ENCODE results near the gene OR10AG1.

The OR10AG1 gene, protein sequence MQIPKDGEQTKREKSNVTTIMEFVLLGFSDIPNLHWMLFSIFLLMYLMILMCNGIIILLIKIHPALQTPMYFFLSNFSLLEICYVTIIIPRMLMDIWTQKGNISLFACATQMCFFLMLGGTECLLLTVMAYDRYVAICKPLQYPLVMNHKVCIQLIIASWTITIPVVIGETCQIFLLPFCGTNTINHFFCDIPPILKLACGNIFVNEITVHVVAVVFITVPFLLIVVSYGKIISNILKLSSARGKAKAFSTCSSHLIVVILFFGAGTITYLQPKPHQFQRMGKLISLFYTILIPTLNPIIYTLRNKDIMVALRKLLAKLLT

DNA sequence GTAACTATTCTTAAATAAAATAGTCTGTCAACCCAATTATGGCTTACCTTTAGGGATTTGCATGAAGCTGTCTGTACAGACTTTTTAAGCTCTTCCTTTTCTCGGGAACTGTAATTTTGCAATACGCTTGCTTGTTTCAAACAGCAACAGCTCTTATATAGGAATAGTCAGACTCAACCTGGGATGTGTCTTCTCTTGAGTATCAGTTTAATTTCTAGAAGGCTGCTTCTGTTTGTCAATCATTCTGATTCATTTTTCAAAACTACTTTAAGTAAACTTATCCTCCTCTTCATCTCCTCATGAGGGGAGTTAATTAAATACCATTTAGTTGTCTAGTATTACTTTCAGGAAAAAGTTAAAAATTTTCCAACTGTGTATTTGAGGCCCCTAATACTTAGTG lies at the start of gene OR10AG1:
Gene OR10AG1, minus strand, starts transcription at position 101 of the 400 bp plus-strand sequence. Its CDS starts 38 bp downstream, at position 63.
- POLR2A ChIA-PET = no interaction called here
- TF ChIP-seq FOXA1 (IDR thresholded peaks at IDR 0.05) = no peak
- TF ChIP-seq SP1 (IDR thresholded peaks at IDR 0.05) = no peak
- TF ChIP-seq TARDBP (IDR thresholded peaks at IDR 0.05) = no peak
- TF ChIP-seq LEF1 (IDR thresholded peaks at IDR 0.05; ENCODE audit: borderline replicate concordance) = no peak
- TF ChIP-seq FOXK2 (IDR thresholded peaks at IDR 0.05) = no peak

DNA sequence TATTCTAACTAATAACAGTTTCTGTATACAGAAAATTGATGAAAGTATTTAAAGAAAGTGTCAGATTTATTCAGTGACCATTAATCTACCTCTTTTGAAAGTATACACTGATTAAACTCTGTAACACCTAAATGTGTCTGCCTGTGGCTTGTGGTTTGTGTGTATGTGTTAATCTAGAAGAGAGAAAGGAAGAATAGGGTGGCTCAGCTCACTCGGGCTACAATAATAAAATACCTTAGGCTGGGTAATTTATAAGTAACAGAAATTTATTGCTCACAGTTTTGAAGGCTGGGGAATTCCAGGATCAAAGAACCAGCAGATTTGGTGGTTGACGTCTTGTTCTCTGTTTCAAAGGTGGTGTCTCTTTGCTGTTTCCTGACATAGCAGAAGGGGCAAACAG lies 44.1 kb upstream of the OR10AG1 start:
- TF ChIP-seq ARNT (IDR thresholded peaks at IDR 0.05) = no peak
- TF ChIP-seq FOXM1 (IDR thresholded peaks at IDR 0.05; ENCODE audit: borderline replicate concordance) = no peak
- TF ChIP-seq LEF1 (IDR thresholded peaks at IDR 0.05; ENCODE audit: borderline replicate concordance) = no peak
- TF ChIP-seq HDGF (IDR thresholded peaks at IDR 0.05; ENCODE audit: borderline replicate concordance) = no peak
- TF ChIP-seq ELF4 (IDR thresholded peaks at IDR 0.05) = no peak
- no peak for TF ChIP-seq BHLHE40 (IDR thresholded peaks at IDR 0.05; ENCODE audit: borderline replicate concordance)
- TF ChIP-seq FOXA1 (IDR thresholded peaks at IDR 0.05) = no peak
- no peak for TF ChIP-seq CTBP1 (IDR thresholded peaks at IDR 0.05; ENCODE audit: borderline replicate concordance)
- TF ChIP-seq TARDBP (IDR thresholded peaks at IDR 0.05) = no peak
- TF ChIP-seq, protein P1, sequence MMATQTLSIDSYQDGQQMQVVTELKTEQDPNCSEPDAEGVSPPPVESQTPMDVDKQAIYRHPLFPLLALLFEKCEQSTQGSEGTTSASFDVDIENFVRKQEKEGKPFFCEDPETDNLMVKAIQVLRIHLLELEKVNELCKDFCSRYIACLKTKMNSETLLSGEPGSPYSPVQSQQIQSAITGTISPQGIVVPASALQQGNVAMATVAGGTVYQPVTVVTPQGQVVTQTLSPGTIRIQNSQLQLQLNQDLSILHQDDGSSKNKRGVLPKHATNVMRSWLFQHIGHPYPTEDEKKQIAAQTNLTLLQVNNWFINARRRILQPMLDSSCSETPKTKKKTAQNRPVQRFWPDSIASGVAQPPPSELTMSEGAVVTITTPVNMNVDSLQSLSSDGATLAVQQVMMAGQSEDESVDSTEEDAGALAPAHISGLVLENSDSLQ (IDR thresholded peaks at IDR 0.05) = no peak
- TF ChIP-seq L3MBTL2 (conservative IDR thresholded peaks at IDR 0.05) = no peak
- no peak for TF ChIP-seq SP1 (IDR thresholded peaks at IDR 0.05)
- no peak for TF ChIP-seq ZNF384 (IDR thresholded peaks at IDR 0.05)
- no peak for TF ChIP-seq FOXK2 (IDR thresholded peaks at IDR 0.05)
- no peak for DNase-seq (ENCODE audit: extremely low spot score)
- POLR2A ChIA-PET = no interaction called here
- CTCF ChIA-PET = no interaction called here

More for the DNA sequence above, at the start of gene OR10AG1:
- no peak for DNase-seq (ENCODE audit: extremely low spot score)
- CTCF ChIA-PET = interaction anchor here (0.6 kb wide), 1 partner anchor 816 kb away, joined by 3 read pairs; no protein-coding TSS in a partner anchor

DNA sequence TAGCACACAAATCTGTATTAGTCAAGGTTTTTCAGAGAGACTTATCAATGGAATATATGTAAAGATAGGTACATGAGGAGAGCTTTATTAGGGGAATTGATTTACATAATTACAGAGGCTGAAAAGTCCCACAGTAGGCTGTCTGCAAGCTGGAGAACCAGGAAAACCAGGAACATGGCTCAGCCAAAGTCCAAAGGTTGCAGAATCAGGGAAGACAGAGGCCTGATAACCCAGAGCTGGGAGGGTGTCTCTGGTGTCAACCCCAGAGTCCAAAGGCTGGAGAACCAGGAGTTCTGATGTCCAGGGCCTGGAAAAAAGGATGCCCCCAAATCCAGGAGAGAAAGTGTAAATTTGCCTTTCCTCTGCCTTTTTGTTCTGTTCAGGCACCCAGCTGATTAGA lies 41.0 kb upstream of the OR10AG1 start:
- POLR2A ChIA-PET = no interaction called here

DNA sequence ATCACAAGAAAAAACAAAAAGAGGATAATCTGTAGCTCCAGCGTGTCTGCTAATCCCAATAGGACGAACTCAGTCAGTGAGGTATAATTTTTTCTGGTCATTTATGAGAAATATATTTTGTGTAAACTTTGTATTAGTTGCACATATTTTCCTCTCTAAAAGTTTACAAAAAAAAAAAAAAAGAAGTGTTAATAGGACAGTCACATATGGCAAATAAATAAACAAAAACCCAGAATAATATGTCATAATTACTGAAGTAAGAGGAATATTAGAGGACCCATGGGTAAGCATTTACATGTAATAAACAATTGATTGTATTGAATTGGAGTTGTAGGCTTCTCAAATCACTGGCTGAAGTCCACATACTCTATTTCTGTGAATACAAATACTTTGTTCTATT lies 24.8 kb upstream of the OR10AG1 start, which contains the start of gene OR5F1:
Gene OR5F1, minus strand, starts transcription at position 101 of the 400 bp plus-strand sequence. Its CDS starts 0 bp downstream, at position 101.
- POLR2A ChIA-PET = no interaction called here
- TF ChIP-seq NFRKB (IDR thresholded peaks at IDR 0.05) (no peak), ARNT (IDR thresholded peaks at IDR 0.05) (no peak), FOXK2 (IDR thresholded peaks at IDR 0.05) (no peak), TARDBP (IDR thresholded peaks at IDR 0.05) (no peak), HDGF (IDR thresholded peaks at IDR 0.05; ENCODE audit: borderline replicate concordance) (no peak)
- CTCF ChIA-PET = no interaction called here

More for the DNA sequence above, 41.0 kb upstream of the OR10AG1 start:
- DNase-seq (ENCODE audit: extremely low spot score) = no peak
- TF ChIP-seq ELF4 (IDR thresholded peaks at IDR 0.05) (no peak), L3MBTL2 (conservative IDR thresholded peaks at IDR 0.05) (no peak), ARNT (IDR thresholded peaks at IDR 0.05) (no peak), NFRKB (IDR thresholded peaks at IDR 0.05) (no peak), FOXA1 (IDR thresholded peaks at IDR 0.05) (no peak), TARDBP (IDR thresholded peaks at IDR 0.05) (no peak), SUZ12 (IDR thresholded peaks at IDR 0.05) (no peak), FOXM1 (IDR thresholded peaks at IDR 0.05; ENCODE audit: borderline replicate concordance) (no peak), LEF1 (IDR thresholded peaks at IDR 0.05; ENCODE audit: borderline replicate concordance) (no peak), FOXK2 (IDR thresholded peaks at IDR 0.05) (no peak), HDGF (IDR thresholded peaks at IDR 0.05; ENCODE audit: borderline replicate concordance) (no peak)
- TF ChIP-seq, protein P1 (IDR thresholded peaks at IDR 0.05) = no peak
- CTCF ChIA-PET = no interaction called here

DNA sequence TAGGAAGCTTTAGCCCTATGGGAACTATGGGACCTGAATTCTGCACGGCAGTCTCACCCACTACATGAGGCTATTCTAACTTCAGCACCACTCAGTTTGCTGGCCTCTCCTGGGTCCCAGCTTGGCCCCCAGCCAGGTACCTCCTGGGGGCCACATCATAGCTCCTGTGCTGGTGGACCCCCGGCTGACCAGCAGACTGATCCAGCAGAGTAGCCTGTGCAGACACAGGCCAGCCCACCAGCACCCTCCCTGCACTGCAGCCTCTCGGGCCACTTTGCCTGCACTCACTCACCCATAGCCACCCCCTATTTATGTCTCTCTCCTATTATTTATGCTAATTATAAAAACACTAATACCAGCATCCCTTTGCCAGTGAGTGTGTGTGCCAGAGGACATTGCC lies 1.2 kb upstream of the OR10AG1 start:
- no peak for DNase-seq (ENCODE audit: extremely low spot score)
- POLR2A ChIA-PET = no interaction called here

More for the DNA sequence above, 24.8 kb upstream of the OR10AG1 start, which contains the start of gene OR5F1:
- no peak for DNase-seq (ENCODE audit: extremely low spot score)

DNA sequence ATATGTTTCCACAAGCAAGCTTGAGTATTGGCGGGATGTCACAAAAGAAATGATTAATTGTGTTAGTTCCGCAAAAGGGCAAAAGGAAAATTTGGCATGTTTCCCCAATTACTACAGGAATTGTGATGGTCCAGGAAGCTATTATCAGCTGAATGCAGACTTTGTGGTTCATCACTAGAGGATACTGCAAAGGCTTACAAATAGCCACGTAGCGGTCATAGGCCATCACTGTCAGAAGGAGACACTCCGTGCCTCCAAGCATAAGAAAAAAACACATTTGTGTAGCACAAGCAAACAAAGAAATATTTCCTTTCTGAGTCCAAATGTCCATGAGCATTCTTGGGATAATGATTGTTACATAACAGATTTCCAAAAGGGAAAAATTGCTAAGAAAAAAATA lies 1.8 kb downstream of the OR10AG1 start:
- TF ChIP-seq FOXK2 (IDR thresholded peaks at IDR 0.05) (no peak), FOXA1 (IDR thresholded peaks at IDR 0.05) (no peak), ZNF384 (IDR thresholded peaks at IDR 0.05) (no peak), BHLHE40 (IDR thresholded peaks at IDR 0.05; ENCODE audit: borderline replicate concordance) (no peak), NFRKB (IDR thresholded peaks at IDR 0.05) (no peak), HDGF (IDR thresholded peaks at IDR 0.05; ENCODE audit: borderline replicate concordance) (no peak), L3MBTL2 (conservative IDR thresholded peaks at IDR 0.05) (no peak), ARNT (IDR thresholded peaks at IDR 0.05) (no peak), LEF1 (IDR thresholded peaks at IDR 0.05; ENCODE audit: borderline replicate concordance) (no peak), SUZ12 (IDR thresholded peaks at IDR 0.05) (no peak)
- TF ChIP-seq, protein P1 (IDR thresholded peaks at IDR 0.05) = no peak
- no peak for DNase-seq (ENCODE audit: extremely low spot score)
- ChIA-PET POLR2A (no interaction called here), CTCF (no interaction called here)

More for the DNA sequence above, 1.2 kb upstream of the OR10AG1 start:
- CTCF ChIA-PET = no interaction called here
- TF ChIP-seq LEF1 (IDR thresholded peaks at IDR 0.05; ENCODE audit: borderline replicate concordance) (no peak), SP1 (IDR thresholded peaks at IDR 0.05) (no peak), ARNT (IDR thresholded peaks at IDR 0.05) (no peak), HDGF (IDR thresholded peaks at IDR 0.05; ENCODE audit: borderline replicate concordance) (no peak)
